ENCODE data around the gene NT5M. TPM values are rescaled to one million over a fixed set of nuclear protein-coding genes. Genes with fewer than 3 reads are reported as not detected.

NT5M gene
- total RNA-seq, 1 experiment from 2014 or later = 10.8 TPM

DNA sequence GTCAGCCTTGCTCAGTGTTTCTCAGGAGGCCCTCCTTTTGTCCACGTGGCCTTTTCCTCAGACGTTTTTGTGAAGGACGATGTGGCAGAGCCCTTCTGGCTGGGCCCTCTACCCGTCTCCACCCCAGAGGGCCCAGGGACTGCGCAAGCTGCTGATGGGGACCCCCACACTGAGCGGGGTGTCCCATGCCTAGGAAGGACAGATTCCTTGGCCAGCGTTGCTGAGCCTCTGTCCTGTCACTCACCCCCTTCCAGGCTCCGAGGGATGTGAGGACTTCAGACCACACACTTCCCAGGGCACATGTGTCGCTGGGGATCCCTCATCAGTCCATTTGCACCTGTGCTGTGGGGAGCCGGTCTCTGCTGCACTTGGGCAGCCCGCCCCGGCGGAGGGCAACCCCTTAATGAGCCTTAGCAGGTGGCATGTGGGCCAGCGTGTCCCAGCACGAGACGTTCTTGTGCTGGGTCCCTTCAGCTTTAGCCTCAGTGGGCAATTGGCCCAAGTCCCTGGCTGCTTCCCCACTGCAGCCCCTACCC, 48.3 kb downstream of the NT5M start:
- Mint-ChIP-seq H3K9me3 (no peaks in the 10 kb centered on the region), H3K27me3 (ENCODE audit: low read depth) (peaks cover 4% of the 10 kb centered on the region; the same call in 1 of the 2 replicates), H3K4me3 (no peak overlapping the region), H3K4me1 (peaks cover 7% of the 10 kb centered on the region), H3K27ac (no peak overlapping the region), H3K36me3 (no peaks in the 10 kb centered on the region)
- CTCF ChIA-PET = interaction anchor here (0.9 to 2.1 kb wide), 2 partner anchors 13 to 145 kb away, joined by 3 to 12 read pairs; partner anchors contain the start of gene RASD1
- ATAC-seq = no peak
- TF ChIP-seq ZNF219 (CRISPR knock-in tag; IDR thresholded peaks at IDR 0.05; ENCODE audit: borderline replicate concordance) = no peak
- TF ChIP-seq KAT7 (CRISPR knock-in tag; IDR thresholded peaks at IDR 0.05; ENCODE audit: borderline replicate concordance) = no peak
- no peak for TF ChIP-seq USF1 (CRISPR knock-in tag; IDR thresholded peaks at IDR 0.05)
- no peak for TF ChIP-seq ERG (CRISPR knock-in tag; IDR thresholded peaks at IDR 0.05)
- TF ChIP-seq ZNF281 (CRISPR knock-in tag; IDR thresholded peaks at IDR 0.05) = no peak
- TF ChIP-seq MAX (CRISPR knock-in tag; IDR thresholded peaks at IDR 0.05) = no peak
- TF ChIP-seq MYBL2 (CRISPR knock-in tag; IDR thresholded peaks at IDR 0.05) = no peak
- no peak for TF ChIP-seq PRRX2 (CRISPR knock-in tag; IDR thresholded peaks at IDR 0.05)
- no peak for TF ChIP-seq CTCF (IDR thresholded peaks at IDR 0.05)
- no peak for TF ChIP-seq CREB1 (CRISPR knock-in tag; IDR thresholded peaks at IDR 0.05)
- TF ChIP-seq NR1H2 (CRISPR knock-in tag; IDR thresholded peaks at IDR 0.05) = no peak
- TF ChIP-seq, protein P1, sequence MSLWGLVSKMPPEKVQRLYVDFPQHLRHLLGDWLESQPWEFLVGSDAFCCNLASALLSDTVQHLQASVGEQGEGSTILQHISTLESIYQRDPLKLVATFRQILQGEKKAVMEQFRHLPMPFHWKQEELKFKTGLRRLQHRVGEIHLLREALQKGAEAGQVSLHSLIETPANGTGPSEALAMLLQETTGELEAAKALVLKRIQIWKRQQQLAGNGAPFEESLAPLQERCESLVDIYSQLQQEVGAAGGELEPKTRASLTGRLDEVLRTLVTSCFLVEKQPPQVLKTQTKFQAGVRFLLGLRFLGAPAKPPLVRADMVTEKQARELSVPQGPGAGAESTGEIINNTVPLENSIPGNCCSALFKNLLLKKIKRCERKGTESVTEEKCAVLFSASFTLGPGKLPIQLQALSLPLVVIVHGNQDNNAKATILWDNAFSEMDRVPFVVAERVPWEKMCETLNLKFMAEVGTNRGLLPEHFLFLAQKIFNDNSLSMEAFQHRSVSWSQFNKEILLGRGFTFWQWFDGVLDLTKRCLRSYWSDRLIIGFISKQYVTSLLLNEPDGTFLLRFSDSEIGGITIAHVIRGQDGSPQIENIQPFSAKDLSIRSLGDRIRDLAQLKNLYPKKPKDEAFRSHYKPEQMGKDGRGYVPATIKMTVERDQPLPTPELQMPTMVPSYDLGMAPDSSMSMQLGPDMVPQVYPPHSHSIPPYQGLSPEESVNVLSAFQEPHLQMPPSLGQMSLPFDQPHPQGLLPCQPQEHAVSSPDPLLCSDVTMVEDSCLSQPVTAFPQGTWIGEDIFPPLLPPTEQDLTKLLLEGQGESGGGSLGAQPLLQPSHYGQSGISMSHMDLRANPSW (CRISPR knock-in tag; conservative IDR thresholded peaks at IDR 0.05; ENCODE audit: low read depth) = no peak
- TF ChIP-seq FOXP1 (CRISPR knock-in tag; IDR thresholded peaks at IDR 0.05; ENCODE audit: borderline replicate concordance) = no peak
- TF ChIP-seq PREB (CRISPR knock-in tag; IDR thresholded peaks at IDR 0.05; ENCODE audit: borderline replicate concordance) = no peak
- TF ChIP-seq MXD4 (CRISPR knock-in tag; IDR thresholded peaks at IDR 0.05; ENCODE audit: borderline replicate concordance) = no peak
- TF ChIP-seq ZNF416 (CRISPR knock-in tag; IDR thresholded peaks at IDR 0.05) = no peak
- no peak for TF ChIP-seq ZNF263 (CRISPR knock-in tag; IDR thresholded peaks at IDR 0.05; ENCODE audit: low read depth)
- TF ChIP-seq ZNF423 (CRISPR knock-in tag; IDR thresholded peaks at IDR 0.05) = no peak
- POLR2A ChIA-PET = interaction anchor here (1.3 kb wide), 1 partner anchor 146 kb away, joined by 3 read pairs; no protein-coding TSS in a partner anchor
- no peak for DNase-seq (ENCODE audit: low spot score)
